Measurements from ENCODE around the gene TMEM108.

TMEM108 gene

GRCh38 chr3:133168025-133168401 is 129.8 kb downstream of the TMEM108 start:
- no peak for DNase-seq

GRCh38 chr3:133169331-133170068 is 131.3 kb downstream of the TMEM108 start:
- no peak for DNase-seq

- DNase-seq, result no peak
These were observed 133.6 kb downstream of the TMEM108 start for GRCh38 chr3:133171831-133172230.

GRCh38 chr3:133181392-133182150 is 143.4 kb downstream of the TMEM108 start:
- no peak for DNase-seq

- DNase-seq, result no peak
These were observed 149.7 kb downstream of the TMEM108 start for GRCh38 chr3:133187870-133188379.

- DNase-seq, result peak; percentile 8
These were observed 150.8 kb downstream of the TMEM108 start for GRCh38 chr3:133188996-133189395.

- no peak for DNase-seq
These were observed 151.7 kb downstream of the TMEM108 start for GRCh38 chr3:133189893-133190292.

- no peak for DNase-seq
These were observed 153.6 kb downstream of the TMEM108 start for GRCh38 chr3:133191818-133192217.

GRCh38 chr3:133192363-133192945 is 154.3 kb downstream of the TMEM108 start:
- DNase-seq, result no peak

- DNase-seq, result no peak
These were observed 154.8 kb downstream of the TMEM108 start for GRCh38 chr3:133192967-133193366.

- DNase-seq, result no peak
These were observed 158.3 kb downstream of the TMEM108 start for GRCh38 chr3:133196527-133196926.

- DNase-seq, result no peak
These were observed 159.4 kb downstream of the TMEM108 start for GRCh38 chr3:133197619-133198018.

GRCh38 chr3:133206921-133207320 is 168.7 kb downstream of the TMEM108 start:
- no peak for DNase-seq

GRCh38 chr3:133208184-133208583 is 170.0 kb downstream of the TMEM108 start:
- DNase-seq, result peak; percentile 29

- DNase-seq, result no peak
These were observed 171.8 kb downstream of the TMEM108 start for GRCh38 chr3:133209871-133210550.

- DNase-seq, result no peak
These were observed 172.5 kb downstream of the TMEM108 start for GRCh38 chr3:133210656-133211055.

GRCh38 chr3:133211449-133211848 is 173.3 kb downstream of the TMEM108 start:
- DNase-seq, result no peak

GRCh38 chr3:133211856-133212255 is 173.7 kb downstream of the TMEM108 start:
- DNase-seq, result no peak

- DNase-seq, result no peak
These were observed 175.7 kb downstream of the TMEM108 start for GRCh38 chr3:133213937-133214336.

- DNase-seq, result no peak
These were observed 189.6 kb downstream of the TMEM108 start for GRCh38 chr3:133227813-133228212.

- DNase-seq, result no peak
These were observed 192.0 kb downstream of the TMEM108 start for GRCh38 chr3:133230195-133230594.

GRCh38 chr3:133236901-133237300 is 198.7 kb downstream of the TMEM108 start:
- no peak for DNase-seq

- DNase-seq, result no peak
These were observed 199.2 kb downstream of the TMEM108 start for GRCh38 chr3:133237380-133237779.

Data from NCI-H510A treated with DMSO at 0.1 percent for 48 hours (cell line).